Thyroid gland (tissue), 4 donors: ENCODE results near the gene PTPRN2.

ENCODE experiments used
- POLR2A ChIP-seq, 2 donors: fragments of 450-650 bp; IDR thresholded peaks; one replicate each; pipeline ENCODE4 v1.6.1; 2017; ENCODE audit warnings: antibody characterized with exemption in 2 of 2, mild to moderate bottlenecking in 2 of 2, moderate library complexity in 1 of 2
- TF ChIP-seq, protein P1 (sequence below), 6 experiments: fragments of 200-600 bp in 3 of 6; fragments of 450-650 bp in 3 of 6; sonication (generic) in 3 of 6; IDR thresholded peaks; one replicate each; pipeline ENCODE4 v1.5.1; 2016 to 2019; ENCODE audit warnings: antibody characterized with exemption in 6 of 6, mild to moderate bottlenecking in 2 of 6, inconsistent platforms in 1 of 6, moderate library complexity in 1 of 6

DNA sequence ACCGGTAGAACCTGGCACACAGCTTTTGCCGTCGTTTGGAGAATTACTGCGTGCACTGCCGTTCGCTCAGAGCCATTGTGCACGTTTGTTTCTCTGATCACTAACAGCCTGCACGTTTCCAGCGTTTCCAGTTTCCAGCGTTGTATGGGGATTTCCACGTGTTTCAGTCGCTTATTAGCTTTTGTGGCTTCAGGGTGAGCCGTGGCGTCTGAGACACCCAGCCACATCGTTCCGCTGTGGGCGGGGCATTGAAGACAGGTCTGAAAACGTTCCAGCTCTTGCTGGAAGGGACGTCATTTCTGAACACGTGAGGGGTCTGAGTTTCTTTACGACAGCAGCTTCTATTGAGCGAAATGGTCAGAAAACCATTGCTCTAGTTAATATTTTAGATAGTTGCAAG, 1086.0 kb downstream of the PTPRN2 start:
- TF ChIP-seq, protein P1, sequence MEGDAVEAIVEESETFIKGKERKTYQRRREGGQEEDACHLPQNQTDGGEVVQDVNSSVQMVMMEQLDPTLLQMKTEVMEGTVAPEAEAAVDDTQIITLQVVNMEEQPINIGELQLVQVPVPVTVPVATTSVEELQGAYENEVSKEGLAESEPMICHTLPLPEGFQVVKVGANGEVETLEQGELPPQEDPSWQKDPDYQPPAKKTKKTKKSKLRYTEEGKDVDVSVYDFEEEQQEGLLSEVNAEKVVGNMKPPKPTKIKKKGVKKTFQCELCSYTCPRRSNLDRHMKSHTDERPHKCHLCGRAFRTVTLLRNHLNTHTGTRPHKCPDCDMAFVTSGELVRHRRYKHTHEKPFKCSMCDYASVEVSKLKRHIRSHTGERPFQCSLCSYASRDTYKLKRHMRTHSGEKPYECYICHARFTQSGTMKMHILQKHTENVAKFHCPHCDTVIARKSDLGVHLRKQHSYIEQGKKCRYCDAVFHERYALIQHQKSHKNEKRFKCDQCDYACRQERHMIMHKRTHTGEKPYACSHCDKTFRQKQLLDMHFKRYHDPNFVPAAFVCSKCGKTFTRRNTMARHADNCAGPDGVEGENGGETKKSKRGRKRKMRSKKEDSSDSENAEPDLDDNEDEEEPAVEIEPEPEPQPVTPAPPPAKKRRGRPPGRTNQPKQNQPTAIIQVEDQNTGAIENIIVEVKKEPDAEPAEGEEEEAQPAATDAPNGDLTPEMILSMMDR (IDR thresholded peaks at IDR 0.05), result no peak
- TF ChIP-seq POLR2A (IDR thresholded peaks at IDR 0.05), result no peak
